Loucy (cell line): Measurements from ENCODE around the gene RARRES2.
"Not testable (repeated sequence)": the region's sequence is repeated elsewhere in the genome, so short reads cannot be mapped to it uniquely, and the experiment has no call there.

Experiments
- H2AFZ ChIP-seq: fragments of 200-600 bp; sonication (generic); 2 replicates; pipeline ENCODE4 v1.6.0; 2016; ENCODE audit warnings: antibody characterized with exemption, mild to moderate bottlenecking, low read length, moderate library complexity
- H3F3A ChIP-seq: fragments of 200-600 bp; 2 replicates; pipeline ENCODE4 v1.6.0; 2016; ENCODE audit warnings: antibody characterized with exemption, low read depth, mild to moderate bottlenecking
- H3K27me3 ChIP-seq: fragments of 200-600 bp; sonication (generic); 2 replicates; pipeline ENCODE4 v1.6.1; 2014; ENCODE audit warnings: low read length, mild to moderate bottlenecking; ENCODE audit not compliant: insufficient read depth, poor library complexity, severe bottlenecking
- H3K36me3 ChIP-seq: fragments of 200-600 bp; sonication (generic); 2 replicates; pipeline ENCODE4 v1.6.1; 2016; ENCODE audit warnings: low read length; ENCODE audit not compliant: insufficient read depth
- H3K4me1 ChIP-seq: fragments of 200-600 bp; sonication (generic); 2 replicates; pipeline ENCODE4 v1.5.1; 2014; ENCODE audit warnings: low read length, mild to moderate bottlenecking; ENCODE audit not compliant: insufficient read depth, poor library complexity, severe bottlenecking
- H3K4me2 ChIP-seq: fragments of 200-600 bp; sonication (generic); 2 replicates; pipeline ENCODE4 v1.6.0; 2014; ENCODE audit warnings: antibody characterized with exemption, low read length, low read depth, mild to moderate bottlenecking; ENCODE audit not compliant: poor library complexity, severe bottlenecking
- H3K4me3 ChIP-seq: fragments of 200-600 bp; sonication (generic); 2 replicates; pipeline ENCODE4 v1.5.1; 2014; ENCODE audit warnings: low read length, mild to moderate bottlenecking, mixed read lengths; ENCODE audit not compliant: poor library complexity, severe bottlenecking
- H3K79me2 ChIP-seq: fragments of 200-600 bp; sonication (generic); 2 replicates; pipeline ENCODE4 v1.6.1; 2014; ENCODE audit warnings: low read length; ENCODE audit not compliant: insufficient read depth
- H3K9ac ChIP-seq: fragments of 200-600 bp; sonication (generic); 2 replicates; pipeline ENCODE4 v1.6.0; 2014; ENCODE audit warnings: mild to moderate bottlenecking, low read depth, low read length, moderate library complexity; ENCODE audit not compliant: poor library complexity, severe bottlenecking
- H3K9me2 ChIP-seq: fragments of 200-600 bp; sonication (generic); replicated peaks from 2 replicates; pipeline ENCODE4 v1.6.1; 2016; ENCODE audit warnings: low read depth, low read length, mixed read lengths
- H3K9me3 ChIP-seq: fragments of 200-600 bp; sonication (generic); 2 replicates; pipeline ENCODE4 v1.6.1; 2014; ENCODE audit warnings: mild to moderate bottlenecking, antibody characterized with exemption, low read length, low read depth; ENCODE audit not compliant: insufficient read depth
- H4K20me1 ChIP-seq: fragments of 200-600 bp; sonication (generic); 2 replicates; pipeline ENCODE4 v1.6.0; 2014; ENCODE audit warnings: antibody characterized with exemption, low read length, mild to moderate bottlenecking; ENCODE audit not compliant: insufficient read depth, poor library complexity, severe bottlenecking

Gene RARRES2

GRCh38 chr7:150295027-150295426, 46.4 kb downstream of the RARRES2 start:
- not testable (repeated sequence) for H3K4me1 ChIP-seq, H3K79me2 ChIP-seq, H3F3A ChIP-seq, H4K20me1 ChIP-seq, H3K36me3 ChIP-seq, H3K4me3 ChIP-seq, H3K9ac ChIP-seq, H2AFZ ChIP-seq, H3K9me3 ChIP-seq, H3K4me2 ChIP-seq, H3K9me2 ChIP-seq, H3K27me3 ChIP-seq

GRCh38 chr7:150290317-150290716, 51.1 kb downstream of the RARRES2 start:
- H3K9ac ChIP-seq, H3K79me2 ChIP-seq, H3K4me2 ChIP-seq, H4K20me1 ChIP-seq, H3K36me3 ChIP-seq, H3K9me3 ChIP-seq, H3K9me2 ChIP-seq, H3K27me3 ChIP-seq, H3F3A ChIP-seq, H3K4me1 ChIP-seq, H2AFZ ChIP-seq, H3K4me3 ChIP-seq: not testable (repeated sequence)

GRCh38 chr7:150288816-150289215, 52.6 kb downstream of the RARRES2 start:
- H3K36me3 ChIP-seq, H3K4me1 ChIP-seq, H2AFZ ChIP-seq, H3K9ac ChIP-seq, H3K27me3 ChIP-seq, H3K9me2 ChIP-seq, H3K4me2 ChIP-seq, H3K79me2 ChIP-seq, H3F3A ChIP-seq, H3K9me3 ChIP-seq, H3K4me3 ChIP-seq, H4K20me1 ChIP-seq: not testable (repeated sequence)
